Ectodermal cell (in vitro differentiated cells): ENCODE measurements around the gene HS2ST1.

ENCODE experiments used
- H3K27ac ChIP-seq: 2 replicates; pipeline ENCODE4 v1.7.0; 2013; ENCODE audit warnings: mild to moderate bottlenecking, low read depth, low read length; ENCODE audit not compliant: insufficient read depth, poor library complexity, severe bottlenecking
- H3K27me3 ChIP-seq: 2 replicates; pipeline ENCODE4 v1.7.0; 2013; ENCODE audit warnings: mild to moderate bottlenecking, low read length; ENCODE audit not compliant: insufficient read depth, control insufficient read depth, poor library complexity, severe bottlenecking
- H3K36me3 ChIP-seq: one replicate; pipeline ENCODE4 v1.7.0; 2013; ENCODE audit warnings: low read length; ENCODE audit not compliant: control insufficient read depth, insufficient read depth
- H3K4me1 ChIP-seq: one replicate; pipeline ENCODE4 v1.7.0; 2013; ENCODE audit warnings: low read length; ENCODE audit not compliant: control insufficient read depth, insufficient read depth
- H3K4me3 ChIP-seq: 2 replicates; pipeline ENCODE4 v1.7.0; 2013; ENCODE audit warnings: low read depth, low read length, control low read depth; ENCODE audit not compliant: insufficient read depth
- H3K9me3 ChIP-seq: 2 replicates; pipeline ENCODE4 v1.7.0; 2013; ENCODE audit warnings: mild to moderate bottlenecking, low read length, moderate library complexity; ENCODE audit not compliant: control insufficient read depth
- whole genome bisulfite sequencing, 2 experiments: methylation state at CpG; one replicate each; pipeline ENCODE4 v1.1.7; 2013; ENCODE audit warnings: missing lambda C conversion rate in 2 of 2; 5-methylcytosine and 5-hydroxymethylcytosine counted together

HS2ST1 gene

DNA sequence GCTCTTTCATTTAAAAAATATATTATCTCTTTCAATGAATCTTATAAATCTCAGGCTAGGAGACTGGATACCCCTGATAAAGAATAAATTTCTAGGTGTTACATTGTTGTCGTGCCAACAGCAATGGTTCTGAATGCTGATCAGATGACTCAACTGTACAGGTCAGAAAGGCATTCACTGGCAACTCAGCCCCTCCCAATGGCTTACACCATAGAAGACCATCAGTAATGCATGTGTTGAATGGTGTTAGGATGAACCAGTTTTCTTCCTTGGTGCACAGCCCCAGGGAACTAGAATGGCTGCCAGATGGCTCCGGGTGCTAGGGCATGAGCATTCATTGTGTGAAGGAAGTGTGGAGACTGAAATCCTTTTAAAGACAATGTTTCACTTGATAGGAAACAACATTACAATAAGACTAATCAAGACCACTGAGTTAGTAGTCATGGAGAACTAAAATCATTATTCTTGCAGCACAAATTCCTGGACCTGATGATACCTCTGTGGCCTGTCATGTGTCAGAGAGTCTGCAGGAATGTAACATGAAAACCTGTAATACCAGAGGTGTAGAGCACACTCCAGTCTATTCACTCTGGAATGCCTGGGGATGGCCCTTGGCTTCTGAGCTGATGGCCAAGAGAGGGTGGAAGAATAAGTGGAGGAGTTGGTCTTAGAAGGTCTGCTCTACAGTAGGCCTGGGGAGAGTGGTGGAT lies 226.6 kb downstream of the HS2ST1 start:
- Histone ChIP-seq H3K27me3 (no peaks in the 10 kb centered on the region), H3K4me1 (no peaks in the 10 kb centered on the region), H3K27ac (no peak overlapping the region), H3K4me3 (no peak overlapping the region), H3K36me3 (no peaks in the 10 kb centered on the region), H3K9me3 (no peaks in the 10 kb centered on the region)
- 76 to 79% methylated on average over 2 of the region's 2 CpGs for WGBS, 2 experiments

DNA sequence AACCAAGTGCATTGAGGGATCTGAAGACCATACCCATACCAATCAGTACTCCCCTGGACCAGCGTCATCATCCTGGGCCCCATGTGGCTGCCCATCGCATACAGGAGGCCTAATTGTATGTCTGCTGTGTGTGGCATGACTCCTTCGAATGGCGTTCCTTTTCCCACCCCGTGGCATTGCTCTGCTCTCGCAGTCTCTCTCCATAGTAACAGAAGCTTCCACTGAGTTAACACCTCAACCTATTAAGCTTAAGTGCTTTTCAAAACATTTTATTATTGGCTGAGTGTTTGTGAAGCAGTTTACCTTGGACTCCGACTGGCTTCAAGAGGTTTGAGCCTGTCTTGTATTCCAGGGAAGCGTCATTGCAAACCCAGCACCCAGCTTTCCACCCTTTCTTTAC lies 227.1 kb downstream of the HS2ST1 start:
- Histone ChIP-seq H3K27me3 (no peaks in the 10 kb centered on the region), H3K4me3 (no peak overlapping the region), H3K36me3 (no peaks in the 10 kb centered on the region), H3K4me1 (no peaks in the 10 kb centered on the region), H3K9me3 (no peaks in the 10 kb centered on the region), H3K27ac (no peak overlapping the region)
- 95 to 96% methylated on average over 8 of the region's 8 CpGs for WGBS, 2 experiments

DNA sequence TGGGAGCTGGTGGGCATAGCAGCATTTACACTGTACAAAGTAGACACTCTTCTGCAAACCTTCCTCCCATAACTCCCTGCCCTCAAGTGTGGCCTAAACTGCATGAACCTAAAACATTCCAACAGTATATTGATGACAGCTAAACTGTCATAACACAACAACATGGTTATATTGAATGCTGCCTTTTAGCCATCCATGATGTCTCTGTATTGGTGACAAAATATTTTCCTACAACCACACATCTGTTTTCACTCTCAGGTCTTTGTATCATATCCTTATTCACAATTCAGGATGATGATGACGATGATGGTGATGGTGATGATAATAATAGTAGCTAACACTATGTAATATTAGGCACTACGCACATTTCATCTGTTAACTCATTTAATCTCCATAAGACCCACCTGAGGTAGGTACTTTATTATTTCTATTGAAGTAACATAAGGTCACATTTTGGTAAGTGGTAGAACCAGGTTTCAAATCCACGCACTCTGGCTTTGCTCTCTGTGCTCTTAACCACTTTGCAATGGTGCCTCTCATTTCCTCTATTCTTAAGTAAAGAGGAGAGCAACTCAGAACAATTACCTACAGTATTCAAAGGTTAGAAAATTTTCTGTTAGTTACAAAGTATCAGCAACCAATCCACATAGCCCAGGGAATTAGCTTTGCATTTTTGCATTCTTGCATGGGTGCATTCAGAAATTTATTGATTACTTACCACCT lies 229.1 kb downstream of the HS2ST1 start:
- Histone ChIP-seq H3K27ac (no peak overlapping the region), H3K36me3 (no peaks in the 10 kb centered on the region), H3K4me1 (no peaks in the 10 kb centered on the region), H3K4me3 (no peak overlapping the region), H3K9me3 (no peaks in the 10 kb centered on the region), H3K27me3 (no peaks in the 10 kb centered on the region)
- 100% methylated on average over 1 of the region's 3 CpGs; no CpG with 5 or more reads in 1 of the 2 experiments for WGBS, 2 experiments

DNA sequence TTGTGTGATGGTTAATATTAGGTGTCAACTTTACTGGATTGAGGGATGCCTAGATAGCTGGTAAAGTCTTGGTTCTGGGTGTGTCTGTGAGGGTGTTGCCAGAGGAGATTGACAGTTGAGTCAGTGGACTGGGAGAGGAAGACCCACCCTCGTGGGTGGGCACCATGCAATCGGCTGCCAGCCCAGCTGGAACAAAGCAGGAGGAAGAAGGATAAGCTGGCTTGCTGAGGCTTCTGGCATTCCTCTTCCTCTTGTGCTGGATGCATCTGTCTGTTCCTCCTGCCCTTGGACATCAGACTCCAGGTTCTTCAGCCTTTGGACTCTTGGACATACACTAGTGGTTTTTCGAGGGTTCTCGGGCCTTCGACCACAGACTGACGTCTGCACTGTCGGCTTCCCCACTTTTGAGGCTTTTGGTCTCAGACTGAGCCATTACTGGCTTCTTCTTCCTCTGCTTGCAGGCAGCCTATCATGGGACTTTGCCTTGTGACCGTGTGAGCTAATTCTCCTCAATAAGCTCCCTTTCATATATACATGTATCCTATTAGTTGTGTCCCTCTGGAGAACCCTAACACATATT lies 230.0 kb downstream of the HS2ST1 start:
- H3K4me1 ChIP-seq, result peaks cover 4% of the 10 kb centered on the region
- H3K27ac ChIP-seq, result no peak overlapping the region
- H3K4me3 ChIP-seq, result no peak overlapping the region
- no peaks in the 10 kb centered on the region for H3K9me3 ChIP-seq
- no peaks in the 10 kb centered on the region for H3K27me3 ChIP-seq
- 84 to 85% methylated on average over 8 of the region's 8 CpGs for WGBS, 2 experiments
- no peaks in the 10 kb centered on the region for H3K36me3 ChIP-seq

DNA sequence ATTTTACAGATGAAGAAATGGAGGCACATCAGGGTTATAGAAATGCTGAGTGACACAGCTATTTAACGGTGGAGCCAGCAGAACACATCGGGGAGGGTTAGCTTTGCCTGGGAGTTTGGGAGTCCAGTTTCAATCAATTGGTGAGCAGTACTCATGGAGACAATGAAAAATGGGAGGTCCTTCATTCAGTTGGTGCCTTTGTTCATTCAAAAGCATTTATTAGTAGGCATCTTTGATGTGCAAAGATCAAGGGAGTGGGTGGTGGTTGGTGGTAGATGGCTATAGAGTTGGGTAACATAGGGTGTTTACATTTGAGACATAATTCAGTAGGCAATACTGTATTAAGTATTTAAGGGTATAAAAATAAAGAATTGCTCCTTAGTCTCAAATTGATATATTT lies 230.5 kb downstream of the HS2ST1 start:
- WGBS, 2 experiments, result 67% methylated on average over 2 of the region's 2 CpGs
- Histone ChIP-seq H3K36me3 (no peaks in the 10 kb centered on the region), H3K9me3 (no peaks in the 10 kb centered on the region), H3K4me1 (peaks cover 7% of the 10 kb centered on the region), H3K27me3 (no peaks in the 10 kb centered on the region), H3K27ac (no peak overlapping the region), H3K4me3 (no peak overlapping the region)

DNA sequence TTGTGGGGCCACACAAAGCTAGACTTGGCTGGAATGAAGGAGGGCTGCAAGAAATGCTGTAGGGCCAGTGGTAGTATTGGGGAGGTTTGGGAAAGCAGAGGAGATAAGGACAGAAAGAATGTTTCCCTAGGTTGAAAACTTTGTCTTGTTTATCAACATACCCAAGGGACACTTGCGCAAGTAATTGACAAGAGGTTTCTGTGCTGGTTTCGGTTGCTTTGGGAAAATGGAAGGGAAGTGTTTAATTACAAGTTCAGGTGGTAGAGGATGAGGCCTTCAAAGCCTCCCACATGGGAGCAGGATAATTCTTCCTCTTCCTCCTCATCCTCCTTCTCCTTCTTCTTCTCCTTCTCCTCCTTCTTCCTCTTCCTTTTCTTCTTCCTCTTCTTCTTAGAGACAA lies 232.1 kb downstream of the HS2ST1 start:
- no peaks in the 10 kb centered on the region for H3K27me3 ChIP-seq
- 87 to 93% methylated on average over 2 of the region's 2 CpGs for whole genome bisulfite sequencing, 2 experiments
- no peaks in the 10 kb centered on the region for H3K9me3 ChIP-seq
- H3K36me3 ChIP-seq, result no peaks in the 10 kb centered on the region
- no peak overlapping the region for H3K27ac ChIP-seq
- H3K4me1 ChIP-seq, result peaks cover 10% of the 10 kb centered on the region
- no peak overlapping the region for H3K4me3 ChIP-seq

DNA sequence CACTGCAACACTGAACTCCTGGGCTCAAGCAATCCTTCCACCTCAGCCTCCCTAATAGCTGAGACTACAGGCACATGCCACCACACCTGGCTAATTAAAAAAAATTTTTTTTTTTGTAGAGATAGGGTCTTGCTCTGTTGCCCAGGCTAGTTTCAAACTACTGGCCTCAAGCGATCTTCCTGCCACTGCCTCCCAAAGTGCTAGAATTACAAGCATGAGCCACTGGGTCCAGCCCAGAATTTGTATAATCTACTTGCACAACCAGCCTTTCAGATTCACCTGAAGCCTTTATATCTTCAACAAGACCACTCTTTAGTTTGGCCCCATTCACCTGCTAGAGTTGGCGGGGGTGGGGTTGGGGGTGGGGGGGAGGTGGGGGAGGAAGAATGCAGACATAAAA lies 232.6 kb downstream of the HS2ST1 start:
- WGBS, 2 experiments, result 89 to 96% methylated on average over 1 of the region's 2 CpGs
- H3K4me1 ChIP-seq, result peaks cover 13% of the 10 kb centered on the region
- H3K4me3 ChIP-seq, result no peak overlapping the region
- no peak overlapping the region for H3K27ac ChIP-seq
- no peaks in the 10 kb centered on the region for H3K36me3 ChIP-seq
- H3K9me3 ChIP-seq, result no peaks in the 10 kb centered on the region
- no peaks in the 10 kb centered on the region for H3K27me3 ChIP-seq

DNA sequence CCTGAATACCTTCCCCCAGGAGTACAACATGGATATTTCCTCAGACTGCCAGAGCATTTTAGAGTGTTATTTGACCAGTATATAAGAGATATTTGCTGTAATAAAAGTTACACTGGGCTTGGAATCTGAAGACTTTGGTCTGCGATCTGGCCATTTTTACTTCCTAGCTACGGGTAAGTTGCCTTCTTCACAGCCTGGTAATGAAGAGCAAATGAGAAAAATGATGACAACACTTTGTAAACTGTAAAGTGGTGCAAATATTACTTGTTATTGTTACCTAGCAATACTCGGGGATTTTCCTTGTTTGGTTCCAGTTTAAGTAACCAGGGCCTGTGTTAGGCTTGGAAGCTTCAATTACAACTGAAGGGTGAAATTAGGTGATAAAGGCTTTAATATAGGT lies 233.4 kb downstream of the HS2ST1 start:
- no peak overlapping the region for H3K27ac ChIP-seq
- no peak overlapping the region for H3K4me3 ChIP-seq
- no peaks in the 10 kb centered on the region for H3K27me3 ChIP-seq
- H3K4me1 ChIP-seq, result peaks cover 13% of the 10 kb centered on the region
- WGBS, 2 experiments, result 78 to 84% methylated on average over 3 of the region's 3 CpGs
- H3K9me3 ChIP-seq, result no peaks in the 10 kb centered on the region
- H3K36me3 ChIP-seq, result no peaks in the 10 kb centered on the region

DNA sequence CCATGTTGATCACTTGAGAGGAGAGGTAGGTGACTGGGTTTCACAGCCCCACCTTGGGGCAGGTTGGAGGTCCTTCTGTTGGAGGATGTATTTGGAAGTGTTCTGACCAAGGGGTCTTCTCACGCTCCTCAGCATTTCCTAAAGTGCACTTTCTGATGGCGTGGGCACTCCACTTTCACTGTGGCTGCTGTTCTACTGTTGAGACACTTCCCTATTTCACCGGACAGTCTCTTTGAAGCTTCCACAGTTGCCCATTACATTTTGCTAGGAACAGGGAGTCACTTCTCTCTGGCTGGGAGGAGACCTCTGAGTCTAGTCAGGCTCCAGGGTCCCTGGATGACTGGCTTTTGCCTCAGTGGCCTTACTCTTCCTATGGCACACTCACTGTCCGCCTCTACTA lies 234.2 kb downstream of the HS2ST1 start:
- Histone ChIP-seq H3K27ac (no peak overlapping the region), H3K4me1 (peaks cover 13% of the 10 kb centered on the region), H3K4me3 (no peak overlapping the region), H3K9me3 (no peaks in the 10 kb centered on the region), H3K36me3 (no peaks in the 10 kb centered on the region), H3K27me3 (no peaks in the 10 kb centered on the region)
- 93 to 95% methylated on average over 4 of the region's 4 CpGs for WGBS, 2 experiments

DNA sequence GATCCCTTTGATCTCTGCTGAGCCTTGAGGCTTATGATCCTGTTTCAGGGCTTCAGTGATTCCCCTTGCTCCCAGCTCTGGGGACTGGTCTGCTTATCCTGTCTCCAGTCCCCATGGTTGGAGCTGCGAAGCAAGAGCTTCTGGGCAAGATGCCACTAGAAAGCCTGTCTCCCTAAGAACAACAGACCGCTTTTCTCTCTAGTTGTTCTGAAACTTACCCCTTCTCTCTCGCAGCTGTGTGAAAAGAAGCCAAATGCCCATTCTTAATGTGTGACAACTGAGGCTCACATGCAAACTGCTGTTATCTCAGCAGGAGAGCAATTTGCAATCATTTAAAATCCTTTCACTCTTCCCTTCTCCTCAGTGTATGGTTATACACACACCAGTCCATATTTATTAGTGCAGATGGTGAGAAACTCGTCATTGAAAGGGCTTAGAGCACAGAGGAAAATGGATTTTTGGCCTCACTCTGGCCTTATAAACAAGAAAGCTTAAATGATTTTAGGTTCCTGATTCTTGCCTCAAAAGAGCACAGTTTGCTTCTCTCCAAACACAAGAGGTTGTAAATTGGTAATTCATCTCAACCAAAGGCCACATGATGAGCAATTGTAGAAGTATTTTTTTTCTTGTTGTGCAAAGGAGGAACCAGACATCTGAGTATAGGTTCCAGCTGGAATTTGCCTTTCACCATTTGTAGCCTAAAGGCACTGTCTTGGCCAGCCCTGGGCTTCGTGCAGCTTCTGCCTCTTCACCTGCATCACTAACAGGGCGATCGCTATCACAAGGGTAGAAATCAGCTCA lies 235.0 kb downstream of the HS2ST1 start:
- H3K4me1 ChIP-seq, result peaks cover 13% of the 10 kb centered on the region
- no peak overlapping the region for H3K27ac ChIP-seq
- no peaks in the 10 kb centered on the region for H3K27me3 ChIP-seq
- H3K36me3 ChIP-seq, result no peaks in the 10 kb centered on the region
- no peak overlapping the region for H3K4me3 ChIP-seq
- H3K9me3 ChIP-seq, result no peaks in the 10 kb centered on the region
- WGBS, 2 experiments, result 31 to 41% methylated on average over 7 of the region's 7 CpGs
